HK-2 (cell line): ENCODE results near the gene GNL2.
A peak's percentile ranks its signal among the peaks of the same experiment; 100 is the strongest.
"Not testable (repeated sequence)": the region's sequence is repeated elsewhere in the genome, so short reads cannot be mapped to it uniquely, and the experiment has no call there.

Experiments
- DNase-seq: peaks from one replicate; pipeline ENCODE4 v3.0.0-alpha.2; 2018; ENCODE audit not compliant: unreplicated experiment

Gene GNL2

DNA sequence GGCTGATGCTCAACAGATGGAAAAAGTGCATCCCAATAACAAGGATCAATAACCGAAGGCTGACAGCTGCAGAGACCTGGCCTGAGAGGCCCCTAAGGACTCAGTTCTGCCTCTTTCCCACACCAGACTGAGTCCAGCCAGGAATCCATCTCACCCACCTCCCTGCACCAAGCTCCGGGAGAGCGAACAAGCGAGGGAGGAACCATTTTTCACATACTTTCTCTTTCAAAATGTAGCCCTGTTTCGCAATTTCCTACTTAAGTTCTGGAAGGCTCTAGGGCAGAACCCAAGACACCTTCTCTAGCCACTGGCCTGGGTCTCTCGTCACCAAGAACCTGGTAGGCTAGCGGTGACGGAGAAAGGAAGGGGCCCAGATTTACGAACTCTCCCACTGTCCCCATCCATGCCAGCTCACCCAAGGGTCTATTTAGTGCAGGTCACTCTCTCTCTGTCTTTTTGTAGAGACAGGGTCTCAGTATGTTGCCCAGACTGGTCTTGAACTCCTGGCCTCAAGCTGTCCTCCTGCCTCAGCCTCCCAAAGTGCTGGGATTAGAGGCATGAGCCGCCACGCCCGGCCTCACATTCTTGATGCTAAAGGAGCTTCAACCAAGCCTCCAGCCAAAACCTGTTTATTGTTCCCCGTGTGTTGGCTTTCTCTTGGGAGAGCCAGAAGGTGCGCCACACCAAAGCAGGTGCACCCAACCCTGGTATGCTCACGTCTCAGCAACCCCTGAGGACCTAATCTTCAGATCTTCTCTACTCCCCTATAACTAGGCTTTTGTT lies 10.9 kb upstream of the GNL2 start:
- DNase-seq, result no peak

DNA sequence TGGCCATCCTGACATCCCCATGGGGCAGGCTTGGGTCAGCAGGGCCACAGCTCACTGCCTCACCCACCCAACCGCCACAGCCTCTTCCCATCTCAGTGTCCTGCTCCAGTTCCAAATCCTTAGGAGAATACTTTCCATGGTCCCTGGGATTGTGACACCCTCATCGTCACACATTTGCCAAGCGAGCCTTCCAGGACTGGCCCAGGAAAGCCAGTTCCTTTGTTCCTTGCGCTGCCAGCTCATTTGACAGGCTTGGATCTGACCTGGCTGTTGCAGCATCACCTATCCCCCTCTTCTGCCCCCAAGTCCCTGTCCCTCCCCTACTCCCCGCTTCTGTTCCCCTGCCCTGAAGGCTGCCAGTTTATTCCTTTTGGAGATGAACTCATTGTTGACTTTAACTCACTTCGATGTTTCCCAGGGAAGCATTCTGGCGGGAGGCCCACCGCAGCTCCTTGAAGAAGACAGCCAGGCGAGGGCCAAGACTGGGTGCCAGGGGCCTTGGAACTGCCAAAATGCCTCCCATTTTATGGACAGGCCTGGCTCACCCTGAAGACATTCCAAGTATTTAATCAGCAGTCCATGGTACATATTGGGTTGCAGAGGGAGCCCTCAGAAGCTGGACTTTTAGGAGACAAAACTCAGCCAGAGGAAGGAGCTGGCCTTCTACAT lies 10.2 kb upstream of the GNL2 start:
- no peak for DNase-seq

DNA sequence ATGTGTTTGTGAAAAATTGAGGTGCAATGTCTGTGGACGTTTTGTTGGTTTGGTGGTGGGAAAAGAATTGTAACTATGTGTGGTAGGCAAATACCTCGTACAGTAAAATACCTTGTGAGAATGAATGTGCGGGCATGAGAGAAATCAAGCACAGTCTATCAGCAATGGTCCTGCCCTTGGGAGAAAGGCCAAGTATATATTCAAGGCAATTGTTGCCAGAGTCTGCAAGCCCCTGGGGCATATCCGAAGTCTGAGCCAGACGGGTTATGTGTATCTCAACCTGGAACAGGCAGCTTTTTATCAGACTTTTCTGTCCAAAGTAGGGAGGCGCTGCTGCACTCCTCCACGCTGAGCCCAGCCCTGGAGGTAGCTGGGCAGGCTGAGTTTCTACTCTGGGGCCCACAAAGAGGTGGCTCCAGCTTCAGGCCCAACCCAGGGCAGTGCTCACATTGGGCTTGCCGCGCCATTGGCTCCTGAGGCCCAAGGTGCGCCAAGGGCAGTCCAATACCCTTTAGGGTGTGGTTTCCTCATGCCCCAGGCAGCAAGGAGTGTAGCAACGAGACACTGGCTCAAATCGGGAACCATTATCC lies 9.4 kb upstream of the GNL2 start:
- no peak for DNase-seq

DNA sequence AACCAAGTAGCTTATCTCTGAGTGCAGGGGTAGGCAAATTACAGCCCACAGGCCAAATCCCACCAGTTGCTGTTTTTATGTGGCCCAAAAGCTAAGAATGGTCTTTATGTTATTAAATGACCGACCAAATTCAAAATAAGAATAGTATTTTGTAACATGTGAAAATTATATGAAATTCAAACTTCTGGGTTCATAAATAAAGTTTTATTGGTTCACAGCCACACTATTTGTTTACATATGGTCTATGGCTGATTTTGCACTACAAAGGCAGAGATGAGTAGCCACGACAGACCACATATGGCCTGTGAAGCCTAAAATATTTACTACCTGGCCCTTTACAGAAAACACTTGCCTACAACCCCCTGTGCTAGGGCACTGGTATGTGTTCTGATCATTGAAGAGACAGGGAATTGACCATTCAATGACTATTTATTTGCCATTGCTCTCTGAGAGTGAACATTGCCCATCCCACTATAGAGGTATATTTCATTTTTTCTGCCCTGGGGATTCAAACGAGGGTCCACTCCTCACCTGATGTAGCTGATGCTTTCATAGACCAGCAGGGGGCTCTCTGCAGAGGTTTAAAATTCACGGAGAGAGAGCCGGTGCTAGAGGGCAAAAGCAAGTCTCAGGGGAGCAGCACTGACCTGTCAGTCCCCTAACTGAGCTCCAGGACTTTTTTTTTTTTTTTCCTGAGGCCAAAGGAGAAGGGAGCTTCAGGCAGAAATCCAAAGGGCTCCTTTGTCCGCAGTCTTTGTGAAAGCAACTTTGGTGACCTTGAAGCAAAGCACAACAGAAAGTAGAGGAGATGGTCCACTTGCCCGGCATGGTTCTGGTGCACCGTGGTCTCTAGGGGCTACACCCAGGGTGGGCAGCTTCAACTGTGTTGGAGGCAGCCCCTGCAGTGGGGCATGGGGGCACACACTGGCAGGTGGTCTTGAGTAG lies 7.3 kb upstream of the GNL2 start:
- peak; percentile 10 for DNase-seq

DNA sequence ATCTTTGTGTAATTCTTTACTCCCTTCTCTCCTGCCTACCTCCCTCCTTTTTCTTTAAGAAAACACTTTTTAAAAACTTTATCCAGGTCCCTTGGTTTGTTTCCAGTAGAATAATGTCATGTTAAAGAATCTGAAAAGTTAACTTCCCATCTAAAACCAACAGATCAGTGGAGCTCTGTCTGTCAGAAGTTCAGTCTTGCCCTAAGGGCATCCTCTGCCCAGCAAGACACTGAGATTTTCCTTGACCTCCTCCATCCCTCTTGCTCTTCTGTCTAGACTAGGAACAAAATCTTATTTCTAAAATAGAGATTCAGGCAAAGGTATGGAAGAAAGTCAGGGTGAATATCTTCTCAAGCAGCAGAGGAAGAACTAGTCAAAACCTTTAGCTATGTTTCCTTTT lies 5.7 kb upstream of the GNL2 start:
- no peak for DNase-seq

DNA sequence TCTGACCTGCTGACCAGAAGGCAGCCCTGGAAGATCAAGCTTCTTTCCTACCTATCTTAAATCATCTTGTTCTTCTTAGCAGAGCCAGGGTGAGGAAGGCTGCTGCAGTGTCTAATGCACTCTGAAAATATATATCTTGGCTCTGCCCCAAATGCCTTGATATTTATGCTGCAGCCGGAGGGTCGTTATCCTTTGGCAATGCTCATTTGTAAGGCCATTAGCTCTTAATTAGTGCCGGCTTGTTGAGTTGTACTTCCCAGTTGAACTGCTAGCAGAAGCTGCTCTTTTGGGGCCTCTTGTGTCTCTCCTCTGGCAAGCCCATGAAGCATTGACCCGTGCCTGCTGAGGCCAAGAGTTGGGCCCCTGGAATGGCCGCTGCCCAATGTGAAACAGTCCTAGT lies 4.2 kb upstream of the GNL2 start:
- no peak for DNase-seq

DNA sequence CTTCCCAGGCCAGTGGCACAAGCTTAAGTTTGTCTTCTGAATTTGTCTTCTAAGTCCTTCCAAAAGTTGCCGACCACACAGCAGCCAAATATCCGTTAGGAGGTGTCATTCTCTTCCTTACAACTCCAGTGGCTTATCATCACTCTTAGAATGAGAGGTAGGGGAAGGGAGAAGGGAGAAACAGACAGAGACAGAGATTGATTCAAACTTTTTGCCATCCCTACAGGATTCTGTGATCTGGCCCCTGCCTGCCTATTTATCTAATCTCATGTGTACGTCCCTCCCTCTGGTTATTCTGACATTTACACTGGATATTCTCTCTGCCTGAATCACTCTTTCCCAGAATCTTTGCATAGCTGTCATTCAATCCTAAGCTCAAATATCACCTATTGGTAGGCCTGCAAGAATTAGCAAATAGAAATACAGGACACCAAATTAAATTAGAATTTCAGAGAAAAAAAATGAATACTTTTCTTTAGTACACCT lies 488 bp upstream of the GNL2 start:
- DNase-seq, result no peak

DNA sequence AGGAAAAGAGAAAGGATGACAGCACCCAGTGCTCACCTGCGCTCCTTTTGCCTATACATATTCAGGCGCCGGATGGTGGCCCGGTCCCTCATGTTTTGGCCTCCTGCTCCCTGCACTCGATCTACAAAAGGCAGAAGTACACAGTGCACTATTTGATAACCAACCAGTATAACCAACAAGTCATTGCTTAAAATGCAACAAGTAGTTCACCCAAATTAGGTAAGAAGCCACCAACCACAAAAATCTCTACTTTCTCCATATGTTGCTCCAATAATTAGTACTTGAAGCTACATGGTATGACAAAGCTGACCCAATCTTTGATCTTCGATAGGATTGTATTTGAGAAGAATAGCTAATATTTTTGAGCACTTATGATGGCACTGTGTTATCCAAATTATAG lies 2.0 kb downstream of the GNL2 start:
- no peak for DNase-seq

DNA sequence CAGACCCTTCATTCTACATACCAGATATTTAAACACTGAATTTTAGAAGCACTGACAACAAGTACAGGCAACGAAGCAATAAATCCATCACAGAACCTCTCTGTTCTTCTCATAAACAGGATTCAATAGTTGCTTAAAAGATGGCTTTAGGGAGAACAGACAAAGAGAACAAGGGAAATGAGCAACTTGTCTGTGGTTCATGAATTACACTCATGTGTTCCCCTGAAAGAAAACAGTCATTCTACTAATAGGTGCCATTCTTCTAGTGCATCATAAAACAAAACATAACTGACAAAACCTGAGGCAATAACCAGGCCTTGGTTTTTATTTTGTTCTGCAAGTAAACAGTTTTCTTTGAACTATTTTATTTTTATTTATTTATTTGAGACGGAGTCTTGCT lies 6.8 kb downstream of the GNL2 start:
- DNase-seq, result no peak

DNA sequence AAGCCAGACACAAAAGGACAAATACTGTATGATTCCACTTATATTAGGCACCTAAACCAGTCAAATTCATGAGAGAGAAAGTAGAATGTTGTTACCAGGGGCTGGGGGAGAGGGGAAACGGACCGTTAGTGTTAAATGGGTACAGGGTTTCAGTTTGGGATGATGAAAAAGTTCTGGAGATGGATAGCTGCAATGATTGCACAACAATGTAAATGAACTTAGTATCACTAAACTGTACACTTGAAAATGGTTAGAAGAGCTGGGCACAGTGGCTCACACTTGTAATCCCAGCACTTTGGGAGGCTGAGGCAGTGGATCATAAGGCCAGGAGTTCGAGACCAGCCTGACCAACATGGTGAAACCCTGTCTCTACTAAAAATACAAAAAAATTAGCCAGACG lies 11.2 kb downstream of the GNL2 start:
- DNase-seq, result not testable (repeated sequence)

DNA sequence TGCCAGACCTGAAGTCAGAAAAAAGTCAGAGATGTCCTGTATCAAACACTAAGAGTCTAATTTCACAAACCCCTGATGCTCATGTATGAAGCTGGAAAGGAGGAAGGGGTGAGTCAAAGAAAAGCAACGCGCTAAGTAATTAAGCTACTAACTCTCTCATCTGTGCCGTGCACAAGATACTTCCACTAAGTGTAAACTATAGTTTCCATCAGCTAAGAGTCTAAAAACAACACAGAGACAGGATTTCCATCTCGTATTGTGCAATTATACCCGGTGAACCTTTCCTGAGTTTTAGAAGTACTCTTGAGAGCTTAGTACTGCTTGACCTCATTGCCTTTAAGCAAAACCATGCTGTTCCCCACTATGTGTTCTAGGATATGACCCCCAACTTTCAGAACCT lies 20.0 kb downstream of the GNL2 start:
- no peak for DNase-seq

DNA sequence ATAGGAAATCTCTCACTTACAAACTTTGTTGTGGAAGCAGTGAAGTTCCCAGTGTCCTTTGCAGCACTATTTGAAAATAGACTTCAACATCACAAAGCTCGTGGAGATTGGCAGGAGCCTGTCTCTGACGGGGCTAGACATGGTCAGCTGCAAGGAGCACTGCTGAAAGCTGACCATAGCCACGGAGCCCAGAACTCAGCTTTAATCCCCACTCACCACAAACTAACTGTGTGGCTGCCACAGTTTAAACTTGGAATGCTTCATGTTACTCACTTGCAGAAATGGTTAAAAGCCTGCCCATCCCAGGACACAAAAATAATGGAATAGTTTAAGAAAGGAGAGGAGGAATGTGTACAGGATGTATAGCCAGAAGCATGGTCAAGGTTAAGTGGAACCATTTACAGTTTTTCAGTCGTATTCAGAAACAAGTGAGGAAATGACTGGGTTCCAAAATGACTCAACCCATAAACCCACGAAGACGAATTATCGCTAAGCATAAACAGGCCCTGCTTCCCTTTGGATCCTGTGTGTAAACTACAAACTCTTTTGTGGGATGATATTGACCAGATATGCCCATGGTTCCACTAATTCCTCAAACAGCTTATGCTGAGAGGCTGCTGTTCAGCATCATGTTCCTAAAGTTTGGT lies 20.8 kb downstream of the GNL2 start:
- DNase-seq, result no peak

DNA sequence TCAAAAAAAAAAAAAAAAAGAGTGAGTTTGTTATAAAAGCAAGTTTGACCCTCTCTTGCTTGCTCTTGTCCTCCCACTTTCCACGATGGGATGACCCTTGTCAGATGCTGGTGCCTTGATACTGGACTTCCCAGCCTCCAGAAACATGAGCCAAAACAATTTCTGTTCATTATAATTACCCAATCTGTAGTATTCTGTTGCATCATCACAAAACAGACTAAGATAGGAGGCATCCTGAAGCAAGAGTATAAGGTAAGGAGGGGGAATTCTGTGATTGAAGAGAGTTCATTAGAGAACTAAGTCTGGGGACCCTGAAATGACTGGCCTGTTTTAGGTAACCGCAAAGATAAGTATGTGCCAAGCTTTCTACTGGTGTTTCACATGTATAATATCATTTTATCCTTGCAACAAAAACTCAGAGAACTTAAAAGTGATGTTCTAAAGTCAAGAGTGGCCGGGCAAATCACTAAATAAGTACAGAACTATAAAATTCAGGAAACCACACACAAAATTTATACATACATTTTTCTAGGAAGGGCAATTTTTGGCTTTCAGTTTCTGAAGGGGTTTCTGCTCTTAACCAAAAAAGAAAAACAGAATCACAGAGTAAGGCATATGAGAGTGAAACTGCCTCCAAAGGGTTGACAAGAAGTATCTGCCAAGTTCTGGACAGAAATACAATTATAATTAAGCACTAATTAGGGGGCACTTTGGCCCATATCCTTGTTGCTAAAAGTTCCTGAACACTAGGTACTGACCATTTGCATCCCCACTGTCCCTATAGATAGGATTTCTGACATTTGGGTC lies 25.0 kb downstream of the GNL2 start:
- DNase-seq, result no peak

DNA sequence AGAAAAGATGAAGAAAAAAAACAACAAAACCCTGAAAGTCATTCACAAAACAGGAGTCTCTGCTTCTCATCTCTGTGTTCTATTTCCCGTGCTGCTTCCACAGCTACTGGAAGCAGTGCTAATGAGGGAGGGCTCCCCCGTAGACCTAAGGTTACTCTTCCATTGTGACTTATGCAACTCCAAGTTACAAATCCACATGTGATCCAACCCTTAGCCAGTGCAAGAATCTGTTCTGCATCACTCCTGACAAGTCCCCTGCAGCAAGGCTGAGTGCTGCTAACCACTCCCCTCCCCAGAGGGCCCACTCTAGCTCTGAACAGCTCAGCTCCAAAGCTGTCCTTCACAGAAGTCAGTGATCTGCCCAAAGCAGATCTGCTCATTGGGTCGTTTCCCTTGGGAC lies 28.7 kb downstream of the GNL2 start:
- DNase-seq, result no peak

DNA sequence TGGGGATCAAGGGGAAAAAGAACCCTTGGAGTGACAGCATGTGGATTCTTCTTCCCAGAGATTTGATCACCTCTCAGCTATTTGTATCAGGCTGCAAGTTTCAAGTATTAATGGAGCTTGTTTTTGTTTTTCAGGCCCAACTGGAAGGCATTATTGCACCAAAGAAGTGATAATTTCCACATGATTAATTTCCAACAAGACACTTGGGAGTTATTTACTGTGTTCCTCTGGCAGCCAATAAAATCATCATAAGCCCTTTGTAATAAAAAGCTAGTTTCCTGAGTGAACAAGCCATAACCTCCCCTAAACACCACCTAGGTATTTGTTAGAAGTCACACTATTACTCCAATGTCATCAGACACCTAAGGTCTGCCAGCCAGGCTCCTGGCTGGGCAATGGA lies 30.8 kb downstream of the GNL2 start:
- no peak for DNase-seq

DNA sequence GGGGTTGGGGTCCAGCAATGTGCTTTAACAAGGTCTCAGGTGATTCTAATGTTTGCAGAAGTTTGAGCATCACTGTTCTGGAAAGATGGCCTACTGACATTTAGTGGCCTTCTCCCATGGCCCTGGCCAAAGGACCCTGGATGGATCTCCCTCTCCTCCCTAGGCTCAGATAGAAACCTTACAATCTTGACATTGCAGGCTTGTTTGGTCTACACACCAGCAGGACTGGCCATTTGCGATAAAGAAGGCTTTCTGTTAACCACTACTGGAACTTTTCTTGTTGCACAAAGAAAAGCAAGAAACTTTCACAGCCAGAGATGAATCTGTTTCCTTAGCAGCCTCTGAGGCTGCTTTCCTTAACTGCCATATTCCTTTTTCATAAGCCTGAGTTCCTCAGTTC lies 32.8 kb downstream of the GNL2 start:
- DNase-seq, result no peak

DNA sequence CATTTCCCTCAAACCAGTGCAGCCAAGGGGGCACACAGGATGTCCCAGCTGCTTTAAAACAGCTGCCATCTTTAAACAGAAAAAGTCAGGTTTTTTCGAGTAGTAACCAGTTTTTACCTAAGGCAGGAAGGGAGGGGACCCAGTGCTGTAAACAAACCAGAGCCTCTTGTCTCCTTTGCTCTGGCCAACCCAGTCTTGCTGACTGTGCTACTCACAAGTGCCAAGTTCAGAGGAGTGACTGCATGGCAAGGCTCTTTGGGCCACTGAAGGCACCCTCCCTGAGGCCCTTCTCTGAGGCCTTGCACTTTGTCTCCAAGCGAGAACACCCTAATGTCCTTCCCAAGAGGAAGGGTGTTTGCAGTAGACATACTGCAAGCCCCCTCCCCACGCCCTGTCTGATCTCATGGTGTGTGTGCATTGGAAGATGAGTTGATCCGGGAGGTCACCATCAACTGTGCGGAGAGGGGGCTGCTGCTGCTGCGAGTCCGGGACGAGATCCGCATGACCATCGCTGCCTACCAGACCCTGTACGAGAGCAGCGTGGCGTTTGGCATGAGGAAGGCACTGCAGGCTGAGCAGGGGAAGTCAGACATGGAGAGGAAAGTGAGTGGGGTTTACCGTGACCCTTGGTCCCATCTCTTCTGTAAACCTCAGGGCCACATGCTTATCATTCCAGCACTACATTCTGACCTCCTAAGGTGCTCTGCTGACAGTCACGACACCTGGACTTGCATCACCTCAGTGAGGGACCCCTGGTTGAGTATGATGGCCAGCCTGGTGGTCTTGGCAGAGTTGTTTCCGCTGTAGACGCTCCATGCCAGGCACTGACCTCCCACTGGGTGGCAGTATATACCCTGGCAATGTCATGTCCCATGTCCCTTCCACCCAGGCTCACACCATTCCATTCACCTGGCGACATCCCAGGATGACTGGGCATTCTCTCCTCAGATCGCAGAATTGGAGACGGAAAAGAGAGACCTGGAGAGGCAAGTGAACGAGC lies 34.3 kb downstream of the GNL2 start:
- peak; percentile 11 for DNase-seq

DNA sequence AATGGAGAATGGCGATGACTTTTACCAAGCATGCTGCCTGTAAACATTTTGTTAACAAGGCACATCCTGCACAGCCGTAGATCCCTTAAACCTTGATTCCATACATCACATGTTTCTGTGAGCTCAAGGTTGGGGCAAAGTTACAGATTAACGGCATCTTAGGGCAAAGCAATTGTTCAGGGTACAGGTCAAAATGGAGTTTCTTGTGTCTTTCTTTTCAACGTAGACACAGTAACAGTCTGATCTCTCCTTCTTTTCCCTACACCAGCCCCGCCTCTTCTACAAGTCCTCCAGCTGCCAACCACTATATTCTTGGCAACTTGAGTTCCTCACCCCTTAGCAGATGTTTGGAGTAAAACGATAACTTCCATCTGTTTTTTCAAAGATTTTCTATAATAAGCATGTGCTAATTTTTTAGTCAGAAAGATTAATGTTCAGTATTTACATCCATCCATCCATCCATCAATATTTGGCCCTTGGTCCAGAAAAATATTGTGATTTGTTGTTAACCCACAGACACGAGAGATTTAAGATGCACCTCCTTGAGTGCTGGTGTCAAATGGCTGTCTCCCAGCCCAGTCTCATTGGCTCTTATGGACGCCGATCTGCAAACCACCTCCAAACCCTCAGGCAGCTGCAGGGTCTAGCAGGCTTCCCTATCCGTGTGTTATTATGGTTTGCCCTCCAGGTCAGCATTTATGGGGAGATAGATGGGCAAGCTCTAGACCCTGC lies 35.2 kb downstream of the GNL2 start:
- no peak for DNase-seq

DNA sequence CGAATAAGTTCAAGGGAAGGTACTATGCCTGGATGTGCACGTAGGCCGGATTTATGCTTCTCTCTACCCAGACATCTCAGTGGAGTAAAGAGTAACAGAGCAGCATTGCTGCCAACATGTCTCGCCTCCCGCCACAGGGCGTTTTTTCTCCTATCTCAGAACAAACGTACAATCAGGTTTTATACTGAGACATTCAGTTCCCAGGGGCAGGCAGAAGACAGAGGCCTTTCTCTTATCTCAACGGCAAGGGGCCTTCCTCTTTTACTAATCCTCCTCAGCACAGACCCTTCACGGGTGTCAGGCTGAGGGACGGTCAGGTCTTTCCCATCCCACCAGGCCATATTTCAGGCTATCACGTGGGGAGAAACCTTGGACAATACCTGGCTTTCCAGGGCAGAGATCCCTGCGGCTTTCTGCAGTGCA lies 35.8 kb downstream of the GNL2 start:
- DNase-seq, result not testable (repeated sequence)
